ELR (cell line): Measurements from ENCODE around the gene ZNF146.
"Not testable (repeated sequence)": the region's sequence is repeated elsewhere in the genome, so short reads cannot be mapped to it uniquely, and the experiment has no call there.

Experiments used
- DNase-seq: peaks from one replicate; pipeline ENCODE4 v3.0.0-alpha.2; 2015; ENCODE audit warnings: low read depth

The ZNF146 gene

DNA sequence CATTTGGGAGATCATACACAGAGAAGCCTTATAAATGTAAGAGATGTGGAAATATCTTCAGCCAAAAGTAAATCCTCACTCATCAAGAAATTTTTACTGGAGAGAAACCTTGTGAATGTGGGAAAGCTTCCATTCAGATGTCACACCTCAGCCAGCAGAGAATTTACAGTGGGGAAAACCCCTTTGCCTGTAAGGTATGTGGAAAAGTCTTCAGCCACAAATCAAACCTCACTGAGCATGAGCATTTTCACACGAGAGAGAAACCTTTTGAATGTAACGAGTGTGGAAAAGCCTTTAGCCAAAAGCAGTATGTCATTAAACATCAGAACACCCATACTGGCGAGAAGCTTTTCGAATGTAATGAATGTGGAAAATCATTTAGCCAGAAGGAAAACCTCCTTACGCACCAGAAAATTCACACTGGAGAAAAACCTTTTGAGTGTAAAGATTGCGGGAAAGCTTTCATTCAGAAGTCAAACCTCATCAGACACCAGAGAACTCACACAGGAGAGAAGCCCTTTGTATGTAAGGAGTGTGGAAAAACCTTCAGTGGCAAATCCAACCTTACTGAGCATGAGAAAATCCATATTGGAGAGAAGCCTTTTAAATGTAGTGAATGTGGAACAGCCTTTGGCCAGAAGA is 21.5 kb downstream of the ZNF146 start:
- DNase-seq = no peak

DNA sequence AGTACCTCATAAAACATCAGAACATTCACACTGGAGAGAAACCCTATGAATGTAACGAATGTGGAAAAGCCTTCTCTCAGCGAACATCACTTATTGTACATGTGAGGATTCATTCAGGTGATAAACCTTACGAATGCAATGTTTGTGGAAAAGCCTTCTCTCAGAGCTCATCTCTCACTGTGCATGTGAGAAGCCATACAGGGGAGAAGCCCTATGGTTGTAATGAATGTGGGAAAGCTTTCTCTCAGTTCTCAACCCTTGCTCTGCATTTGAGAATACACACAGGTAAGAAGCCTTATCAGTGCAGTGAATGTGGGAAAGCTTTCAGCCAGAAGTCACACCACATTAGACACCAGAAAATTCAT is 22.0 kb downstream of the ZNF146 start:
- DNase-seq = no peak

DNA sequence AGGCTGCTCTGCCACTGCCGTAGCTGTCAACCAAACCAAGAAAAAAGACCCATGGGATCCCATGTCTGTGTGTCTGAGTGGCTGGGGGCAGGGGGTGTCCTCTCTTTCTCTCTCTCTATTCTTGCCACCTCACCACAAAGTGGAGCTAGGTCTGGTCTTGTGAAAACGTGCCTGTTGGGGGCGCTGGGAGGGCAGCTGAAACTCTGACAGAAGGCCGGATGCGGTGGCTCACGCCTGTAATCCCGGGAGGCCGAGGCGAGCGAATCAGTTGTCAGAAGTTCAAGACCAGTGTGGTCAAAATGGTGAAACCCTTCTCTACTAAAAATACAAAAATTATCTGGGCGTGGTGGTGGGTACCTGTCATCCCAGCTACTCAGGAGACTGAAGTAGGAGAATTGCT is 29.2 kb downstream of the ZNF146 start:
- DNase-seq = no peak

DNA sequence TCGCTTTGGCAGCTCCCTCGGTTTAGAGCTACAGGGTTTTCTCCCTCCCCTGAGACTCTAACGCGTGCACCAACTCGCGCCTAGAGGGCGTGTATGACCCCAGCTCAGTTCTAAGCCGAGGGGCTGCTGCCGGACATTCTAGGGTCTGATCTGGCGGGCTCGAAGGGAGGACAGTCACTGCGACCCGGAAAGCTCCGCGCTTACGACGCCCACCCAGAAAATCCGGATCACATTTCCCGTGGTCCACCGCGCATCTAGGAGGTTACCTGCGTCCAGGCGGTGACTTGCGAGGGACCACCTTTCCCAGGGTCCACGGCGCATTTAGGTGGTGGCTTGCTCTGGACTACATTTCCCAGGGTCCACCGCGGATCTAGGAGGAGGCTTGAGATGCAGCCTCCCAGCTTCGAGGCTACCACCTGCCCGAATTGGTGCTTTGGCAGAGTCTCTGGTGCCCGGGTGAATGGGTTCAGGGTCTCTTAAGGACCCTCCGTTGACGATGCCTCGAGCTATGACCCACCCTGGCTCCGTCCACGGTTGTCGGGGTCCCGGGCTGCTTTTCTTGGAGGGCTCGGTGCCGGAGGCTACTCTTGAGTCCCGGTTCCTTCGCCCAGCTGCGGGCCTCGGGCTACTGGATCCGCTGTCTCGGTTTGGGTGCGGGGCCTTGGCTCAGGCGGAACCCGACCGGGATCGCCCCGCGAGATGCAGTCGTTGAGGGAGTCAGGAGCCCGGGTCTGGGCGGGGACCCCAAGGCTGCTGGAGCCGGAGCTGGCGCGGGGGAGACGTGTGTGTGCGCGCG is 30.5 kb downstream of the ZNF146 start:
- DNase-seq = no peak

DNA sequence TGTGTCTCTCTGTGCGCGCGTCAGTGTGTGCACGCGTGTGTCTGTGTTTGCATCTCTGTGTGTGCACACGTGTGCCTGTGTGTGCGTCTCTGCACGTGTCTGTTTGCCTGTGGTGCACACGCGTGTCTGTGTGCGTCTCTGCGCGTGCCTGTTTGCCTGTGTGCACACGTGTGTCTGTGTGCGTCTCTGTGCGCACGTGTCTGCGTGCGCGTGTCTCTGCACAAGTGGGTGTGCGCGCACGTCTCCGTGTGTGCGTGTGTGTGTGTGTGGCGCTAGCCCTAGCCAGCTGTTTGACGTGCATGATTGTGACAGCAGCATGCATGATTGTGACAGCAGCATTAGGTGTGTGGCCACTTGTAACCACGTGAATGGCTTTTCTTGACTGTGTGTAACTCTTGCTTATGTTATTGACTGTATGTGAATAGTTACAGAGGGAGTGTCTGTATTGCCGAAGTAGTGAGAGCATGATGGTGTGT is 31.1 kb downstream of the ZNF146 start:
- no peak for DNase-seq

DNA sequence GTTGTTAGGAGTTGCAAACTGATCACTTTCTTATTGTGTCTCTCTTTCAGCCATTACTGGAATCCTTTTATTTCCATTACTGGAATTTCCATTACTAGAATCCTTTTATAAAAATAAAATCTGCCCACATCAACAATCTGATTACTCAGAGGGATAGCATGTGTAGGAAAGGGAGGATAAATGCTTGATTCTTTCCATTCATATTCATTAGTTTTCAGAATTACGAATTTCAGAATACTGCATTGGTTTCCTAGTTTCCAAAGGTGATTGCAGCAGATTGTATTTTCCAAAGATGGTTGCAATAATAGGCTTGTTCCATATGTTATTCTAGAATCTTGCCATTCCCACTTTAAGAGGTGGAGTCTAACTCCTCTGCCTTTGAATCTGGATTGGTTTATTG is 37.1 kb downstream of the ZNF146 start:
- no peak for DNase-seq

DNA sequence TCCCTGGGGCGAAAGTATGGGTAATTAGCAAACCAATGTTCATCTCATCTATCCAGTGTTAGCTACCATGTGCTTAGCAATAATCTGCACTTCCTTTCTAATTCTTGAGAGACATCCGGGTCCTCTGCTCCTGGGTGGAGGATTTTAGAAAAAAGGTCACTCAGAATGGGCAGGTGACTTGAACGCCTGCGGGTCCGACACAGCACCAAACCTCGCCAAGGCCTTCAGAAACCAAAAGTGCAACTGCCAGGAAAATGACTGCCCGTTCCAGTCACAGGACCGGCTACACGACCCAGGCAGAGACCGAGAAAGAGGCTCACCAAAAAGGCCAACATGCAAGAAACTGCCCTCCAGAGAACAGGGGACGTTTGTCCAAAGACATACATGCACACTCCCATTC is 39.9 kb downstream of the ZNF146 start:
- DNase-seq = no peak

DNA sequence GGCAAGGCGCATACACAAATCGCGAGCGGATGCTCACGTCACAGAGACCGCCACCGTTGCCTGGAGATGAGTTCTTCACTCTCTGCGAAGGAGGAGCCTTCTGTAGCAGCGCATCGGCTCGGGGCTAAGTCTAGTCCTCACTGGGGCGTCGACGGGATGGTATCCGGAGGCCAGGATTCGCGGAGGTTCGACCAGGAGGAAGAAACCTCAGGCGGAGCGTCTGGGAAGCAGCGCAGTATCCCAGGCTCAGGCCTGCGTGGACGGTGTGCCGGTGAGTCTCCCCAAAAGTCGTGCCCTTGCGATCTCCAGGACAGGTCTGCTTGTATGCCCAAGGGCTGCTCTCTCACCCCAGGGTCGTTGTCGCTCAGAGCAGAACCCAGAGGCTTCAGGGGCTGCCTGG is 40.4 kb downstream of the ZNF146 start:
- DNase-seq = no peak

DNA sequence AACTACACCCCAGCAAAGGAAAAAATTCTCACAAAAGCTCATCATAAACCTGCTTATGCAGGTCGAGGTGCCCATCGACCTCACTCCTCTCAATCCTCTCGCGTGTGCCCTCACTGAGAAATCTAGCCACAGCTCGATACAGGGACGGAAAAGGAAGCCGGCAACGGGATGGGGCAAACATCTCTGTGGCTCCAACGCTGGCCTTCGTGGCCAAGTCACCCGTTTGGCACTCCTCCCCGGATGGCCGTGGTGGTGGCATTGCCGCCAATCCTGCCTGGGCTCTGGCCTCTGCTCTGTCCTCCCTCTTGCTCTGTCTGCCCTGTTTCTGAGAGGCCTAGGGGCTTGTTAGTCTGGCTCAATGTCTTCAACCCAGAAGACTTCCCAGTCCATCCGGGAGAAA is 41.2 kb downstream of the ZNF146 start:
- no peak for DNase-seq

DNA sequence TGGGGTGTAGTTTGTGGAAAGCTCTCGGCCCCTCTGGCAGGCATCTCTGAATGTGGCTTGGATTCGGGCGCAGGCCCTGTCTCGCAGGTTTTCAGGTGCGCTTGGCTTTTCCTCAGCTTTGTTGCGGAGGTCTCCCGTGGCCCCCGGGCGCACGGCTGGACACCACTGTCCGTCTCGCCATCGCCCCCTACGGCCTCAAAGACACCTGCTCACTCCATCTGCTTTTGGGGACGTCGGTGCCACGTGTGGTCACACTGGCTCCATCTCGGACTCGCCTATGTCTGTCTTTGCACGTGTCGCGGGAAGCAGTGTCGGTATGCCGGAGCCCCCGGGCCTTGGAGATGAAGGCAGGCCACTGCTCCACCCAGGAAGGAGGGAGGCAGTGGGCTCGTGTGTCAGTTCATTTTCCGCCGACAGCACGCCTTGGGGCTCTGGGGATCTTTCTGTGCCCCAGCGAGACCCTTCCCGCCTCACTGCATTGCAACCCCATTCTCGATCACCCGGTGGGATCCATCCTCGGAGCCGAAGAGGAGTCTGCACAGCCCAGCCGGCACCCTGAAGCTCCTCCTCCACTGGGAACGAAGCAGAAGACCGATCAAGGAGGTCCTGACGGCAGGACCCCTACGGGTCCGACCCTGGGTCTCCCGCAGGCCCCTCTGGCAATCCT is 42.1 kb downstream of the ZNF146 start:
- no peak for DNase-seq

DNA sequence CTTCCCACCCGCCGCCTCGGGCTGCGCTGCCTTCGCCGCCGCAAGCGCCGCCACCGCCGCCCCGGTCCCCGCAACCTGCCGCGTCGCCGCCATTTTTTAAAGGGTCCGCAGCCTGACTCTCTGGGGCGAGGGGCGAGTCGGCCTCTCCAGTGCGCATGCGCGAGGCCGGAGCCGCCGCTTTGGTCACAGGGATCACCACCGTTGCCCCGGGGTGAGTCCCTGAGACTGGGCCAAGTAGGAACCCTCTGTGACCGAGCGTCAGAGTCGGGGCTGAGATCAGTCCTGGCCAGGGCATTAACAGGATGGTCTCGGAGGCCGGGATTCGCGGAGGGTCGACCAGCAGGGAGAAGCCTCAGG is 42.6 kb downstream of the ZNF146 start:
- no peak for DNase-seq

DNA sequence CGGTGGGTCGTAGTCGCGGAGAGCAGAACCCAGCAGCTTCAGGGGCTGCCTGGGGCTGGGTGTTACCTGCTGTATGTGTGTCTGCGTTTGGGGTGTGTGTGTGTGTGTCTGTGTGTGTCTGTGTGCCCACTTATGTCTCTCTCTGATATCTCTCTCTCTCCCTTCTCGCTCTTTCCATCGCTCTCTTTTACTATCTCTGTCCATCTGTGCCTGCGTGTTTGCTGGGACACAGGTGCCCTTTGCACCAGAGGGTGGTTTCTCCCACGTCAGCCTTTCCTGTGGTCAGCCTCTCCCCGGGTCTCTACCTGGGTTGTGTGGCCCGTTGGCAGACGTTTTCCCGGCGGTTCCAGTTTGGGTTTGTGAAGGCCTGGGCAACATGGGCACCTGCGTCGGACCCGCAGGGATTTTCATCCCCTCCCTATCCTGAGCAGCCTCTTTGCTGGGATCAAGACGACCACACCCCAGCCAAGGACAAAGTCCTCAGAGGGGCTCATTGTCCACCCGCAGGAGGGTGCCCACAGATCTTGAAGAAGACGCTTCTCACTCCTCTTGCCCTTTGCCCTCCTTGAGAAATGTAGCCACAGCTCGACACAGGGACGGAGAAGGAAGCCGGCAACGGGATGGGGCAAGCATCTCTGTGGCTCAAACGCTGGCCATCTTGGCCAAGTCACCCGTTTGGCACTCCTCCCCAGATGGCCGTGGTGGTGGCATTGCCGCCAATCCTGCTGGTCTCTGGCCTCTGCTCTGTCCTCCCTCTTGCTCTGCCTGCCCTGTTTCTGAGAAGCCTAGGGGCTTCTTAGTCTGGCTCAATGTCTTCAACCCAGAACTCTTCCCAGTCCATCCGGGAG is 43.3 kb downstream of the ZNF146 start:
- DNase-seq = no peak

DNA sequence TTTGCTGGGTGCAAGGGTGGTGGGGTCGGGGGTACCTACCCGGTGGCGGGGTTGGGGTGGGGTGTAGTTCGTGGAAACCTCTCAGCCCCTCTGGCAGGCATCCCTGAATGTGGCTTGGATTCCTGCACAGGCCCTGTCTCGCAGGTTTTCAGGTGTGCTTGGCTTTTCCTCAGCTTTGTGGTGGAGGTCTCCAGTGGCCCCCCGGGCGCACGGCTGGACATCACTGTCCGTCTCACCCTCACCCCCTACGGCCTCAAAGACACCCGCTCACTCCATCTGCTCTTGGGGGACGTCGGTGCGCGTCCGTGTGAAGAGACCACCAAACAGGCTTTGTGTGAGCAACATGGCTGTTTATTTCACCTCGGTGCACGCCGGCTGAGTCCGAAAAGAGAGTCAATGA is 44.3 kb downstream of the ZNF146 start:
- no peak for DNase-seq

DNA sequence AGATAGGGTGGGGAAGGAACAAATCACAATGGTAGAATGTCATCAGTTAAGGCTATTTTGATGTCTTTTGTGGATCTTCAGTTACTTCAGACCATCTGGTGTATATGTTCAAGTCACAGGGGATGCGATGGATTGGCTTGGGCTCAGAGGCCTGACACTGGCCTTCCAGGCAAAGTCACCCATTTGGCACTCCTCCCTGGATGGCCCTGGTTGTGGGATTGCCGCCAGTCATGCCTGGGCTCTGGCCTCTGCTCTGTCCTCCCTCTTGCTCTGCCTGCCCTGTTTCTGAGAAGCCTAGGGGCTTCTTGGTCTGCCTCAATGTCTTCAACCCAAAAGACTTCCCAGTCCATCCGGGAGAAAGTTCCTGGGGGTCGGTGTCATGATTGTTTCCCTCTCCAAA is 50.2 kb downstream of the ZNF146 start:
- no peak for DNase-seq

DNA sequence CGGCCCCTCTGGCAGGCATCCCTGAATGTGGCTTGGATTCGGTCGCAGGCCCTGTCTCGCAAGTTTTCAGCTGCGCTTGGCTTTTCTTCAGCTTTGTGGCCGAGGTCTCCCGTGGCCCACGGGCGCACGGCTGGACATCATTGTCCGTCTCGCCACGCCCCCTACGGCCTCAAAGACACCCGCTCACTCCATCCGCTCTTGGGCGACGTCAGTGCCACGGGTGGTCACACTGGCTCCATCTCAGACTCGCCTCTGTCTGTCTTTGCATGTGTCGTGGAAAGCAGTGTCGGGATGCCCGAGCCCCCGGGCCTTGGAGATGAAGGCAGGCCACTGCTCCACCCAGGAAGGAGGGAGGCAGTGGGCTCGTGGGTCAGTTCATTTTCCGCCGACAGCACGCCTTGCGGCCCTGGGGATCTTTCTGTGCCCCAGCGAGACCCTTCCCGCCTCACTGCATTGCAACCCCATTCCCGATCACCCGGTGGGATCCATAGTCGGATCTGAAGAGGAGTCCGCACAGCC is 51.0 kb downstream of the ZNF146 start:
- DNase-seq = no peak

DNA sequence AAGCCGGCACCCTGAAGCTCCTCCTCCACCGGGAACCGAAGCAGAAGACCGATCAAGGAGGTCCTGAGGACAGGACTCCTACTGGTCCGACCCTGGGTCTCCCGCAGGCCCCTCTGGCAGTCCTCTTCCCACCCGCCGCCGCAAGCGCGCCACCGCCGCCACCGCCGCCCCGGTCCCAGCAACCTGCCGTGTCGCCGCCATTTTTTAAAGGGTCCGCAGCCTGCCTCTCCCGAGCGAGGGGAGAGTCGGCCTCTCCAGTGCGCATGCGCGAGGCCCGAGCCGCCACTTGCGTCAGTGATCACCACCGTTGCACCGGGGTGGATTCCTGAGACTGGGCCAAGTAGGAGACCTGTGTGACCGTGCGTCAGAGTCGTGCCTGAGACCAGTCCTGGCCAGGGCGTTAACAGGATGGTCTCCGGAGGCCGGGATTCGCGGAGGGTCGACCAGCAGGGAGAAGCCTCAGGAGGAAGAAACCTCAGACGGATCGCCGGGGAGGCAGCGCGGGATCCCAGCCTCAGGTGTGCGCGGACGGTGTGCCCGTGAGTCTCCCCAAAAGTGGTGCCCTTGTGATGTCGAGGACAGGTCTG is 51.6 kb downstream of the ZNF146 start:
- DNase-seq = peak; percentile 15

DNA sequence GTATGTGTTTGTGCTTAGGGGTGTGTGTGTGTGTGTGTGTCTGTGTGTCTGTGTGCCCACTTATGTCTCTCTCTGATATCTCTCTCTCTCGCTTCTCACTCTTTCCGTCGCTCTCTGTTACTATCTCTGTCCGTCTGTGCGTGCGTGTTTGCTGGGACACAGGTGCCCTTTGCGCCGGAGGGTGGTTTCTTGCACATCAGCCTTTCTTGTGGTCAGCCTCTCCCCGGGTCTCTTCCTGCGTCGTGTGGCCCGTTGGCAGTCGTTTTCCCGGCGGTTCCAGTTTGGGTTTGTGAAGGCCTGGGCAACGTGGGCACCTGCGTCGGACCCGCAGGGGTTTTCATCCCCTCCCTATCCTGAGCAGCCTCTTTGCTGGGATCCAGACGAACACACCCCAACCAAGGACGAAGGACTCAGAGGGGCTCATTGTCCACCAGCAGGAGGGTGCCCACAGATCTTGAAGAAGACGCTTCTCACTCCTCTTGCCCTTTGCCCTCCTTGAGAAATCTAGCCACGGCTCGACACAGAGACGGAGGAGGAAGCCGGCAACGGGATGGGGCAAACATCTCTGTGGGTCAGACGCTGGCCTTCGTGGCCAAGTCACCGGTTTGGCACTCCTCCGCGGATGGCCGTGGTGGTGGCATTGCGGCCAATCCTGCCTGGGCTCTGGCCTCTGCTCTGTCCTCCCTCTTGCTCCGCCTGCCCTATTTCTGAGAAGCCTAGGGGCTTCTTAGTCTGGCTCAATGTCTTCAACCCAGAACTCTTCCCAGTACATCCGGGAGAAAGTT is 52.3 kb downstream of the ZNF146 start:
- DNase-seq = no peak

DNA sequence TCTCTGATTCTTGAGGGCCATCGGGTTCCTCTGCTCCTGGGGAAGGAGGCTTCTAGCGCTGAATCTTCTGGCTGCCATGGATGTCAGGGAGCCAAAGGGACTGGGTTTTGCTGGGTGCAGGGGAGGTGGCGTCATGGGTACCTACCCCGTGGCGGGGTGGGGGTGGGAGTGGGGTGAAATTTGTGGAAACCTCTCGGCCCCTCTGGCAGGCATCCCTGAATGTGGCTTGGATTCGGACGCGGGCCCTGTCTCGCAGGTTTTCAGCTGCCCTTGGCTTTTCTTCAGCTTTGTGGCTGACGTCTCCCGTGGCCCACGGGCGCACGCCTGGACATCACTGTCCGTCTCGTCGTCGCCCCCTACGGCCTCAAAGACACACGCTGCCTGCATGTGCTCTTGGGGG is 53.2 kb downstream of the ZNF146 start:
- DNase-seq = not testable (repeated sequence)

DNA sequence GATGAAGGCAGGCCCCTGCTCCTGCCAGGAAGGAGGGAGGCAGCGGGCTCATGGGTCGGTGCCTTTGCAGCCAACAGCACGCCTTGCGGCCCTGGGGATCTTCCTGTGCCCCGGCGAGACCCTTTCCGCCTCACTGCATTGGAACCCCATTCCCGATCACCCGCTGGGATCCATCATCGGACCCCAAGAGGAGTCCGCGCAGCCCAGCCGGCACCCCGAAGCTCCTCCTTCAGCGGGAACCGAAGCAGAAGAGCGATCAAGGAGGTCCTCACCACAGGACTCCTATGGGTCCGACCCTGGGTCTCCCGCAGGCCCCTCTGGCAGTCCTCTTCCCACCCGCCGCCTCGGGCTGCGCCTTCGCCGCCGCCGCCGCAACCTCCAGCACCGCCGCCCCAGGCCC is 53.7 kb downstream of the ZNF146 start:
- DNase-seq = not testable (repeated sequence)

DNA sequence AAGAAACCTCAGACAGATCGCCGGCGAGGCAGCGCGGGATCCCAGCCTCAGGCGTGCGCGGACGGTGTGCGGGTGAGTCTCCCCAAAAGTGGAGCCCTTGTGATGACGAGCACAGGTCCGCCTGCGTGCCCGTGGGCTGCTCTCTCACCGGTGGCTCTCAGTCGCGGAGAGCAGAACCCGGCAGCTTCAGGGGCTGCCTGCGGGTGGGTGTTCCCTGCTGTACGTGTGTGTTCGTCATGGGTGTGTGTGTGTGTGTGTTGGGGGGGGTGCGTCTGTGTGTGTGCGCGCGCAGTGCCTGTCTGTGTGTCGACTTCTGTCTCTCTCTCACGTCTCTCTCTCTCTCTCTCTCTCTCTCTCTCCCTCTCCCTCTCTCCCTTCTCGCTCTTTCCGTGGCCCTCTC is 54.4 kb downstream of the ZNF146 start:
- DNase-seq = not testable (repeated sequence)
